ENCODE results near the gene HLA-DQA1.
"Not testable (repeated sequence)": the region's sequence is repeated elsewhere in the genome, so short reads cannot be mapped to it uniquely, and the experiment has no call there.

DNA sequence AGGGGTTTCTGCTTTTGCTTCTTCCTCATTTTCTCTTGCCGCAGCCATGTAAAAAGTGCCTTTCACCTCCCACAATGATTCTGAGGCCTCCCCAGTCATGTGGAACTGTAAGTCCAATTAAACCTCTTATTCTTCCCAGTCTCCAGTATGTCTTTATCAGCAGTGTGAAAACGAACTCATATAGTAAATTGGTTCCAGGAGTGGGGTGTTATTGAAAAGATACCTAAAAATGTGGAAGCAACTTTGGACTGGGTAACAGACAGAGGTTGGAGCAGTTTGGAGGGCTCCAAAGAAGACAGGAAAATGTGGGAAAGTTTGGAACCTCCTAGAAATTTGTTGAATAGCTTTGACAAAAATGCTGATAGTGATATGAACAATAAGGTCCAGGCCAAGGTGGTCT is 34.7 kb downstream of the HLA-DQA1 start:
- TF ChIP-seq, protein P1, sequence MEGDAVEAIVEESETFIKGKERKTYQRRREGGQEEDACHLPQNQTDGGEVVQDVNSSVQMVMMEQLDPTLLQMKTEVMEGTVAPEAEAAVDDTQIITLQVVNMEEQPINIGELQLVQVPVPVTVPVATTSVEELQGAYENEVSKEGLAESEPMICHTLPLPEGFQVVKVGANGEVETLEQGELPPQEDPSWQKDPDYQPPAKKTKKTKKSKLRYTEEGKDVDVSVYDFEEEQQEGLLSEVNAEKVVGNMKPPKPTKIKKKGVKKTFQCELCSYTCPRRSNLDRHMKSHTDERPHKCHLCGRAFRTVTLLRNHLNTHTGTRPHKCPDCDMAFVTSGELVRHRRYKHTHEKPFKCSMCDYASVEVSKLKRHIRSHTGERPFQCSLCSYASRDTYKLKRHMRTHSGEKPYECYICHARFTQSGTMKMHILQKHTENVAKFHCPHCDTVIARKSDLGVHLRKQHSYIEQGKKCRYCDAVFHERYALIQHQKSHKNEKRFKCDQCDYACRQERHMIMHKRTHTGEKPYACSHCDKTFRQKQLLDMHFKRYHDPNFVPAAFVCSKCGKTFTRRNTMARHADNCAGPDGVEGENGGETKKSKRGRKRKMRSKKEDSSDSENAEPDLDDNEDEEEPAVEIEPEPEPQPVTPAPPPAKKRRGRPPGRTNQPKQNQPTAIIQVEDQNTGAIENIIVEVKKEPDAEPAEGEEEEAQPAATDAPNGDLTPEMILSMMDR (IDR thresholded peaks at IDR 0.05) = not testable (repeated sequence)
- TF ChIP-seq POLR2A (IDR thresholded peaks at IDR 0.05) = not testable (repeated sequence)
